ENCODE measurements around the gene MPDU1. TPM values are rescaled to one million over a fixed set of nuclear protein-coding genes. Genes with fewer than 3 reads are reported as not detected.

Gene MPDU1
- total and polyA plus RNA-seq, 2 of the 13 experiments (the other 11 are each of a cell fraction or from before 2014, with no cell fraction given), result 112 to 167 TPM

- TF ChIP-seq TFDP2 (CRISPR knock-in tag; IDR thresholded peaks at IDR 0.05), result 0 out of 2 replicates have a peak, but pooled peaks have one; percentile 11
- TF ChIP-seq THAP11 (CRISPR knock-in tag; IDR thresholded peaks at IDR 0.05), result peak; percentile 64
- no peak; the same call in none of the 2 replicates for TF ChIP-seq ZFY (CRISPR knock-in tag; IDR thresholded peaks at IDR 0.05)
- peak; percentile 63 for TF ChIP-seq KAT8 (CRISPR knock-in tag; IDR thresholded peaks at IDR 0.05)
- no peak for TF ChIP-seq HMG20B (CRISPR knock-in tag; conservative IDR thresholded peaks at IDR 0.05)
- TF ChIP-seq ASH2L (IDR thresholded peaks at IDR 0.05; ENCODE audit: insufficient read length, low read depth, low read length), result peak; percentile 83
- TF ChIP-seq ZNF777 (CRISPR knock-in tag; IDR thresholded peaks at IDR 0.05), result 0 out of 2 replicates have a peak, but pooled peaks have one; percentile 18
- TF ChIP-seq ZNF18 (CRISPR knock-in tag; IDR thresholded peaks at IDR 0.05; ENCODE audit: insufficient replicate concordance), result no peak
- TF ChIP-seq DRAP1 (CRISPR knock-in tag; IDR thresholded peaks at IDR 0.05), result peak; percentile 100
- no peak for TF ChIP-seq MAFG (CRISPR knock-in tag; IDR thresholded peaks at IDR 0.05)
- no peak for TF ChIP-seq AHR (CRISPR knock-in tag; IDR thresholded peaks at IDR 0.05)
- peak; percentile 96; the same call in 1 of the 2 replicates for TF ChIP-seq ZNF350 (CRISPR knock-in tag; IDR thresholded peaks at IDR 0.05; ENCODE audit: borderline replicate concordance, low read depth)
- TF ChIP-seq ZNF17 (CRISPR knock-in tag; IDR thresholded peaks at IDR 0.05), result no peak; the same call in 1 of the 2 replicates
- TF ChIP-seq ZKSCAN8 (CRISPR knock-in tag; IDR thresholded peaks at IDR 0.05; ENCODE audit: borderline replicate concordance), result no peak
- TF ChIP-seq SMAD9 (CRISPR knock-in tag; IDR thresholded peaks at IDR 0.05), result no peak
- no peak; the same call in 1 of the 2 replicates for TF ChIP-seq KDM4B (CRISPR knock-in tag; IDR thresholded peaks at IDR 0.05)
- TF ChIP-seq ATF7-NPFF (CRISPR knock-in tag; IDR thresholded peaks at IDR 0.05; ENCODE audit: low read depth), result no peak; the same call in 1 of the 2 replicates
- TF ChIP-seq ZNF615 (CRISPR knock-in tag; IDR thresholded peaks at IDR 0.05; ENCODE audit: borderline replicate concordance), result peak; percentile 94; the same call in 1 of the 2 replicates
- no peak for TF ChIP-seq ZXDC (CRISPR knock-in tag; IDR thresholded peaks at IDR 0.05)
- TF ChIP-seq TEAD2 (CRISPR knock-in tag; IDR thresholded peaks at IDR 0.05), result 0 out of 2 replicates have a peak, but pooled peaks have one; percentile 57
- no peak for TF ChIP-seq ZSCAN12 (CRISPR knock-in tag; IDR thresholded peaks at IDR 0.05)
- no peak for TF ChIP-seq CC2D1A (CRISPR knock-in tag; IDR thresholded peaks at IDR 0.05)
- TF ChIP-seq SALL1 (CRISPR knock-in tag; IDR thresholded peaks at IDR 0.05), result no peak; the same call in 1 of the 2 replicates
- TF ChIP-seq HOXA9 (CRISPR knock-in tag; IDR thresholded peaks at IDR 0.05; ENCODE audit: borderline replicate concordance), result peak; percentile 78; the same call in 1 of the 2 replicates
Measured at GRCh38 chr17:7572588-7573323, 10.9 kb upstream of the MPDU1 start (continued).

All from HepG2 (cell line).